T-helper 1 cell (primary cell): ENCODE measurements around the gene EFCAB14.
"Not testable (repeated sequence)": the region's sequence is repeated elsewhere in the genome, so short reads cannot be mapped to it uniquely, and the experiment has no call there.

Source experiments
- DNase-seq, 5 donors: peaks; one replicate each; pipeline ENCODE4 v3.0.0-alpha.2; 2012 to 2020
- total RNA-seq, 4 donors: gene quantifications; one replicate each; lab custom pipeline; 2026; lab: John Stamatoyannopoulos, UW

The EFCAB14 gene
- 87.8 to 138 (median 126) reads per million in 4 donors for total RNA-seq

GRCh38 chr1:46718727-46719622 is at the start of gene EFCAB14:
Gene EFCAB14 (minus strand): TSS chr1:46719114. CDS start chr1:46718087, 1,027 bp downstream.
- DNase-seq, result peak; percentile 97 to 99 (median 99)

- DNase-seq, result no peak
Measured at GRCh38 chr1:46768445-46768844, 49.5 kb upstream of the EFCAB14 start.

GRCh38 chr1:46767649-46768282 is 48.9 kb upstream of the EFCAB14 start:
- no peak for DNase-seq

GRCh38 chr1:46764402-46764801 is 45.5 kb upstream of the EFCAB14 start:
- DNase-seq, result no peak

GRCh38 chr1:46761740-46762139 is 42.8 kb upstream of the EFCAB14 start:
- DNase-seq, result no peak

- DNase-seq, result no peak
Measured at GRCh38 chr1:46760558-46761166, 41.7 kb upstream of the EFCAB14 start.

GRCh38 chr1:46757956-46758528 is 39.1 kb upstream of the EFCAB14 start:
- no peak for DNase-seq

GRCh38 chr1:46757247-46757955 is 38.5 kb upstream of the EFCAB14 start:
- no peak for DNase-seq

GRCh38 chr1:46755121-46755520 is 36.2 kb upstream of the EFCAB14 start:
- DNase-seq, result no peak

GRCh38 chr1:46754707-46755106 is 35.8 kb upstream of the EFCAB14 start:
- DNase-seq, result not testable (repeated sequence)

GRCh38 chr1:46753985-46754384 is 35.1 kb upstream of the EFCAB14 start:
- no peak for DNase-seq

GRCh38 chr1:46749921-46750404 is 31.0 kb upstream of the EFCAB14 start:
- no peak for DNase-seq

GRCh38 chr1:46749404-46749803 is 30.5 kb upstream of the EFCAB14 start:
- DNase-seq, result no peak

- DNase-seq, result no peak
Measured at GRCh38 chr1:46747683-46748288, 28.9 kb upstream of the EFCAB14 start.

GRCh38 chr1:46742069-46742468 is 23.2 kb upstream of the EFCAB14 start:
- no peak for DNase-seq

- peak in 2 of 5 donors; percentile 15 to 19 for DNase-seq
Measured at GRCh38 chr1:46735708-46736324, 16.9 kb upstream of the EFCAB14 start.

- DNase-seq, result not testable (repeated sequence)
Measured at GRCh38 chr1:46728327-46728873, 9.5 kb upstream of the EFCAB14 start.

GRCh38 chr1:46725736-46726108 is 6.8 kb upstream of the EFCAB14 start:
- no peak for DNase-seq

- peak; percentile 26 to 77 (median 53) for DNase-seq
Measured at GRCh38 chr1:46724991-46725735, 6.2 kb upstream of the EFCAB14 start.

GRCh38 chr1:46723901-46724300 is 5.0 kb upstream of the EFCAB14 start:
- DNase-seq, result no peak
